Breast epithelium (tissue), 3 donors: Measurements from ENCODE around the gene YPEL1.

ENCODE experiments used
- CTCF ChIP-seq, 3 donors: fragments of 450-650 bp; IDR thresholded peaks; one replicate each; pipeline ENCODE4 v1.5.1; 2016 to 2017; ENCODE audit warnings: antibody characterized with exemption in 3 of 3, mild to moderate bottlenecking in 3 of 3, moderate library complexity in 3 of 3
- POLR2AphosphoS5 ChIP-seq, 3 donors: sonication (generic); formaldehyde crosslinking; IDR thresholded peaks; one replicate each; pipeline ENCODE4 v1.6.1; 2017; ENCODE audit warnings: antibody characterized with exemption in 3 of 3

- TF ChIP-seq CTCF (IDR thresholded peaks at IDR 0.05) (no peak), POLR2AphosphoS5 (IDR thresholded peaks at IDR 0.05) (no peak)
These were observed 25.5 kb upstream of the YPEL1 start for GRCh38 chr22:21761086-21761485.
